ENCODE measurements around the gene SV2B.
A peak's percentile ranks its signal among the peaks of the same experiment; 100 is the strongest.
"Not testable (repeated sequence)": the region's sequence is repeated elsewhere in the genome, so short reads cannot be mapped to it uniquely, and the experiment has no call there.

Gene SV2B

GRCh38 chr15:91099995-91100813 is at the start of gene SV2B:
Gene SV2B (plus strand): TSS chr15:91100257. CDS start chr15:91226264, 126,007 bp downstream.
- peak; percentile 50 for DNase-seq

GRCh38 chr15:91051248-91051647 is 48.8 kb upstream of the SV2B start:
- DNase-seq: no peak

- DNase-seq: no peak
Observed at GRCh38 chr15:91054816-91055215, 45.2 kb upstream of the SV2B start.

DNA sequence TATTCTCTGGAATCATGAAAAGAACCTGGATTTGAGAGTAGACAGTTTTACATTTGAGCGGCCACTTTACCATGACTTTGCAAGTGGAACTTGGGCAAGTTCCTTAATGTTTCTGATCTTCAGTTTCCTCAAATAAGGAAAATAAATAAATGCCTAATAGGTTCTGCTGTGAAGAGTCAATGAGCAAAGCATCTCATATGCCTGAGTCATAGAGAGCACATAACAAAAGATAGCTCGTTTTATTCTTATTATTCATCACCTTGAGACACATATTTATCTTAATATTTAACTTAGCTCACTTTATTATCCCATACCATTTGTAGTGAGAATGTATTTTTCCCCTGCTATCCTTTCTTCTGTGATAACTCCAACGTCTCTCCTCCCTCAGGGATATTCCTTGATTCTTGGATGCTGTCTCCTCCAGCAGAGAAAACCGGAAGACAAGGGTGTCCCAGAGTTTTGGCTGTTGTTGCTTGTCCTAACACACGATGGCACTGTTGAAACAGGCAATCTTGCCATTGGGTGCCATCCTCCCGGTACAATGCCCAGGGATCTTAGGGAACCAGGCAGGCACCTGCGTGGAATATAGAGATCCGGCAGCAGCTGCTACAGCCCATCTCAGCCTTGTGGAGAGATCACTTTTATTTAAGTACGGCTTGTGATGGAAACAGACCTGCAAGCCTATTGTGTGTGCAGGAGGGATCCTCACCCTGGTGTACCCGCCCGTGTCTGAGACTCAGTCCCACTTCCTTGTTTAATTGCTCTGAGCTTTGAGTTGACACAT is 44.3 kb upstream of the SV2B start:
- DNase-seq: peak; percentile 27

- no peak for DNase-seq
Observed at GRCh38 chr15:91061230-91061629, 38.8 kb upstream of the SV2B start.

GRCh38 chr15:91061997-91062396 is 38.1 kb upstream of the SV2B start:
- no peak for DNase-seq

DNA sequence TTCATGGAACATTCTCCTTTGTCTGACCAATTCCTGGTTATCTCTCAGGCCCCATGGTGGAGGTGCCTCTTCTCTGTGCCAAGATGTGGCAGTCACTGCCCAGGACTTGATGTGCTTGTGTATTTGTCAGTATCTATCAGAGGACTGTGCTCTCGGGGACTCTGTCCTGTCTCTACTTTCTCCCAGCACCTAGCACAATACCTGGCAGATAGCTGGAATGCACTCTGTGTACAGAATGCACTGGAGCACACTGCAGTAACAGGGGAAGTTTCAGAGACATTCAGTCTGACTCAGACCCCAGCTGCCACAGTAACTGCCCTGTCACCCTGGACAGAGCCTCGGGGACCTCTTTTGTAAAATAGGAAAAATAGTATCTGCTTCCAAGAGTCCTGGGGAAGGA is 34.6 kb upstream of the SV2B start:
- no peak for DNase-seq

DNA sequence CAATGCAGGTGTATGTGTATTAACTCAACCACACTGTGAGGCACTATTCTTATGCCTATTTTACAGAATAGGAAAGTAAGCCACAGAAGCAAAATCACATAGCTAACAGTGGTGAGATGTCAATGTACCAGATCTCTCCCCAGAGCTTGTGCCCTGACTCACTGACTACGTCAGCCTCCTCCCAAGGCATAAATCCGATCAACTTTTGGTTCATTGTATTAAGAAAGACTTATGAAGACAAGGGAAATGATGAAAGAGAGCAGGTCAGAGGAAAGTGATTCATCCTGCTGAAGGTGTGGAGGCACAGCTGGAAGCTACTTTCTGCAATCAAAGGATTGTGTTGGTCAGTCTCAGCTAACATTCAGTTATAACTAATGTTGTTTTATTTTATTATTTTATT is 33.0 kb upstream of the SV2B start:
- no peak for DNase-seq

DNA sequence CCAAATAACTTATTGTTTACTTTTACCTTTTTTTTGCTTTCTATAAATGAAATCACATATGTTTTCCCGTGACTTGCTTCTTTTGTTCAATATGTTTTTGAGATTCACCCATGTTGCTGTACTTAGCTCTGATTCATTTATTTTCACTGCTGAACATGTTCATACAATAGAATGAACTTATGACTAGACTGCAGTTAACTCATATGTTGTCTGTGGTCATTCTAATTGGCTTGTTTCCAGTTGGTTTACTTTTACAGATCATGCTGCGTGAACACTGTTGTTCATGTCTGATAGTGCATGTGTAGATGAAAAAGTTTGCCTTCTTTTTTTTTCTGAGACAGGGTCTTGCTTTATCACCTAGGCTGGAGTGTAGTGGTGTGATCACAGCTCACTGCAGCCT is 31.6 kb upstream of the SV2B start:
- DNase-seq: no peak

GRCh38 chr15:91068966-91069365 is 31.1 kb upstream of the SV2B start:
- DNase-seq: no peak

DNA sequence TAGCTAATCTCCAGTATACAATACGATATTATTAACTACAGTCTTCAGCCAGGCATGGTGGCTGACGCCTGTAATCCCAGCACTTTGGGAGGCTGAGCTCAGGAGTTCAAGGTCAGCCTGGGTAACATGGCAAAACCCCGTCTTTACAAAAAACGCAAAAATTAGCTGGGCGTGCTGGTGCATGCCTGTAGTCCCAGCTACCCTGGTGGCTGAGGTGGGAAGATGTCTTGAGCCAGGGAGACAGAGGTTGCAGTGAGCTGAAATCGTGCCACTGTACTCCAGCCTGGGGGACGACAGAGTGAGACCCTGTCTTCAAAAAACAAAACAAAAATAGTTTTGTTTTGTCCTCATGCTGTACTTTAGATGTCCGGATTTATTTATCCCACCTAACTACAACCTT is 29.2 kb upstream of the SV2B start:
- no peak for DNase-seq

GRCh38 chr15:91072161-91072560 is 27.9 kb upstream of the SV2B start:
- no peak for DNase-seq

- no peak for DNase-seq
Observed at GRCh38 chr15:91073077-91073476, 27.0 kb upstream of the SV2B start.

DNA sequence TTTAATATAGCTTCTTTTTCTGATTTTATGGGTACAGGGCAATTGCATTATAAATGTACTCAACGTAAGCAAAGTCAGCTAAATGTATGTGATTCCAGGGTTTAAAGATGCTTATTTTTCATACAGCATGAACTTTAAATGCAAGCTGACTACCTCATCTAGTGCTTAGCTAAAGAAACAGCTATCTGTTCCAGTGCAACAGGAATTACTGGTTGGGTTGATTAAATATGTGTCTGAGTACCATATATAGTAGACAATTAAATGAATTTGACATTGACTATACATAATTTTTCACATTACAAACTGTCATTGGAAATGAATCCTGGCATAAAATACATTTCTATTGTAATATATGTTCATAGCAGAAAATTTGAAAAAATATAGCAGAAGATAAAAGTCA is 26.3 kb upstream of the SV2B start:
- no peak for DNase-seq

DNA sequence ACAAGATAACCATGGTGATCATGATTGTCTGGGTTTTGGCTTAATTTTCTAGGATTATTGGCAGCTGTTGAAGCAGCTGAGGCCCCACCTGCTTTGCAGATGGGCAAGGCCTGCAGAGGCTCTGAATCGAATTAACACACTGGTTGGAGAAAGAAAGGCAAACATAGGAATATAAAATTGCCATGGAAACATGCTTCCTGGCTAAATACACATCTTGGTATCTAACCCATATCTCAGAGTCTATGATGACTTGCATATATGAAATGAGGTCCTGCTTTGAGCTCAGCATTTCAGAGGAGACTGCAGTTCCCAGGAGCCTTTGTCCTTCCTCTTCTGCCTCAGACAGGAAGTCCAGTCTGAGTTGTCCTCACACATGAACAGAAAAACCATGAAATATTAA is 24.3 kb upstream of the SV2B start:
- DNase-seq: no peak

DNA sequence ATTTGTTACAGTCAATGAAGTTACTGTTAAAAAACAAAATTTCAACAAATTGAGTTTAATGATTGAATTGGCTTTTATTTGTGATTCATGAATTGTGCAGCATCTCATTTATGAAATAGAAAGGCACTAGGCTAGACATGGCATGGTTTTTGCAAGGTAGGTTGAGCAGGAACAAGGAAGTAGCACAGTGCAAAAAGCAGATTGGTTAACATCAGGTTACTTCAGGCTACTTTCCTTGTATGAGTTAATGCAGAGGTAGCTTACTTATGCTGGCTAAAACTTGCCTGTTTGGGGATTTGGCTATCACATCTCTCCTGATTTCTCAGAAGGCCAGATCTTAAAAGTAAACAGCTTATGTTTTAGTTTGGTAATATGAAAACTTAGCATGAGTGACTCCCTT is 23.0 kb upstream of the SV2B start:
- DNase-seq: no peak

DNA sequence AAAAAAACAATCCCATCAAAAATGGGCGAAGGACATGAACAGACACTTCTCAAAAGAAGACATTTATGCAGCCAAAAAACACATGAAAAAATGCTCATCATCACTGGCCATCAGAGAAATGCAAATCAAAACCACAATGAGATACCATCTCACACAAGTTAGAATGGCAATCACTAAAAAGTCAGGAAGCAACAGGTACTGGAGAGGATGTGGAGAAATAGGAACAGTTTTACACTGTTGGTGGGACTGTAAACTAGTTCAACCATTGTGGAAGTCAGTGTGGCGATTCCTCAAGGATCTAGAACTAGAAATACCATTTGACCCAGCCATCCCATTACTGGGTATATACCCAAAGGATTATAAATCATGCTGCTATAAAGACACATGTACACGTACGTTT is 6.2 kb upstream of the SV2B start:
- DNase-seq: not testable (repeated sequence)

DNA sequence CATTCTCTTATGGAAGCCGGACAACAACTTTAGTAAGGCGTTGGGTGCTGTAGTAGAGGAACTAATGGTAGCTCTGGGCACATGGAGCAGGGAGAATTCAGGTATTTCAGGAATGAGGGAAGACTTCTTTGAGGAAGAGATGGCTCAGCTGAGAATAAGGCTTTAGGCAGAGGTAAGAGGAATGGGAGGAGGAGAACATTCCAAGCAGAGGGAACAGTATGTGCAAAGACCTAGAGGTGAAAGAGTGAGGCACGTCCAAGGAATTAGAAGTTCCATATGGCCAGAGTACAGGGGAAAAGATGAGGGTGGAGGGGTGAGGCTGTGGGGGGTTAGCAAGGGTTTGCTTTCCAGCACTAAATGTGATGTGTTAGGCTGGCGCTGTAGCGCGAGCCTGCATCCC is 1.6 kb upstream of the SV2B start:
- no peak for DNase-seq

DNA sequence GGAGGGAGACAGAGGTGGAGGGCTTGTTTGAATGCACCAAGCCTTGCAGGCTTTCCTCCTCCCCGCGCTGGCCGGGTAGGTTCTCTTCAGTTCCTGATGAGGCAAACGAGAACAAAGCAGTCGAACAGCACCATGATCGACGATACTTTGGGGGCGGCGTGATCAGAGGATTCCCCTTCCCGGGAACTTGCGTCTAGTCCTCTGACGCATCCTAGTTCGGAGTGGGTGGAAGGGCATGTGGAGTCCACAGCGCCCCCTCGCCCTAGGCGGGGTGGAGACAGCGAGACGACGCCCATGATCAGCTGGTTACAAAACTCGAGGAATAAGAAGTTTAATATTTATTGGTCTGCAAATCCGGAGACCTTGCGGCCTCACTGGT is 452 bp upstream of the SV2B start:
- DNase-seq: peak; percentile 44

GRCh38 chr15:91100814-91101607 is 954 bp downstream of the SV2B start:
- DNase-seq: no peak

DNA sequence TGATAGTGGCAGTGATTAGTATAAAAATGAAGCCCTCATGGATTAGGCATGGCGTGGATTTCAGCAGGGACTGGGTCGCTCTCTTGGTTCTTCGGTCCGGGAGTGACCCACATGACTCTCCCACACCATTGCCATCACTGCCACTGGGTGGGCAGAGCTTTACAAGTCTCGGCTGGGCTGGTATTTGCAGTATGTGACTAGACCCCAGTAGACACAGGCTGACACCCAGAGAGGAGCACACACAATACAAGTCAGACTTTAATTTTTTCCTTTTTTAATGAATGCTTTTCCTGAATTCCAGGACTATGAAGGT is 1.5 kb downstream of the SV2B start:
- DNase-seq: no peak

DNA sequence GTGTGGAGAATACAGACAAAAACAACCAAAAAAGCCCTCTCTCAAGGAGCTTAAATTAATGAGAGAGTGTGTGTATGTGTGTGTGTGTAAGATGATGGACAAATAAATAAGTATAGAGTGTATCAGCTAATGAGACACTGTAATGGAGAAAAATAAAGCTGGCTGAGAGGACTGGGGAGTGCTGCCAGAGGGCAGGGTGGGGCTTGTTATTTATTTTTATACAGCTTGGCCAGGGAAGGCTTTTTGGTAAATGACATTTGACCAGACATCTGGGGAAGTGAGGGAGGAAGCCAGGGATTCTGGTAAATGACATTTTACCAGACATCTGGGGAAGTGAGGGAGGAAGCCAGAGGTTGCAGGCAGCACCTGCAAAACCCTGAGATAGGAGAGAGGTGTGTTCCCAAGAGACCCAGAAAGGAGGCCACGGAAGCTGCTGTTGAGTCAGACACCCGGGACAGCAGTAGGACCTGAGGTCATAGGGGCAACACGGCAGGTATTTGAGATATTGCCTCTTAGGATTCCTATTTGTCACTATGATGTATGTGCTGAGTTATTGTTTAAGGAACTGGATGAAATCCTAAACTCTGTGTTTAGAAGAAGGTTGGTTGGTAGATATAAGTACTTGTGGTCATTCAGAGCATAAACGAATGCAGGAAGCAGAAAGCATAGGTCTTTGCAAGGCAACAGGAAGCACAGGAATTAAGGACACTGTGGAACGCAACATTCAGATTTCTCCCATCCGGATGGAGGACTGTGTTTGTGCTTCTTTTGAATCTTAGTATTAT is 2.7 kb downstream of the SV2B start:
- DNase-seq: no peak

DNA sequence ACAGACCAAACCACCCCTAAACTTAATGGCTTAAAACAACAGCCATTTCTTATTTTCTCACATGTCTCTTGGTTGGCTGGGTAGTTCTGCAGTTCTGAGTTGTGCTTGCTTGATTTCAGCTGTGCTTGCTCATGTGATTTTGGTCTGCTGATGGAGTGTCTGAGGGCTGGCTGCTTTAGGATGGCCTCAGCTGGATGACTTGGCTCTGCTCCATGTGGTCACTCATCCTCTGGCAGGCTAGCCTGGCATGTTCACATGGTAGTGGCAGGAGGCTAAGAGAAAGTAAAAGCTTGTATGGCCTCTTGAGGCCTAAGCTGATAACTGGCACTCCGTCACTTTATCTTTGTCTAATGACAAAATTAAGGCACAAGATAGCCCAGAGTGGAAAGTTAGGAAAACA is 4.1 kb downstream of the SV2B start:
- no peak for DNase-seq
